Uterus (tissue), 2 donors: ENCODE data around the gene UPB1.

Source experiments
- CTCF ChIP-seq, 4 experiments: fragments of 200-600 bp in 2 of 4; fragments of 450-650 bp in 2 of 4; sonication (generic) in 2 of 4; IDR thresholded peaks; one replicate each; pipeline ENCODE4 v1.5.1; 2016 to 2019; ENCODE audit warnings: antibody characterized with exemption in 4 of 4, mild to moderate bottlenecking in 2 of 4, moderate library complexity in 1 of 4
- POLR2A ChIP-seq, 2 donors: fragments of 450-650 bp; IDR thresholded peaks; one replicate each; pipeline ENCODE4 v1.6.1; 2016; ENCODE audit warnings: antibody characterized with exemption in 2 of 2, mild to moderate bottlenecking in 1 of 2, moderate library complexity in 1 of 2

GRCh38 chr22:24507716-24508115 is 12.6 kb downstream of the UPB1 start:
- TF ChIP-seq CTCF (IDR thresholded peaks at IDR 0.05) (no peak), POLR2A (IDR thresholded peaks at IDR 0.05) (no peak)
